ENCODE measurements around the gene USP35.

DNA sequence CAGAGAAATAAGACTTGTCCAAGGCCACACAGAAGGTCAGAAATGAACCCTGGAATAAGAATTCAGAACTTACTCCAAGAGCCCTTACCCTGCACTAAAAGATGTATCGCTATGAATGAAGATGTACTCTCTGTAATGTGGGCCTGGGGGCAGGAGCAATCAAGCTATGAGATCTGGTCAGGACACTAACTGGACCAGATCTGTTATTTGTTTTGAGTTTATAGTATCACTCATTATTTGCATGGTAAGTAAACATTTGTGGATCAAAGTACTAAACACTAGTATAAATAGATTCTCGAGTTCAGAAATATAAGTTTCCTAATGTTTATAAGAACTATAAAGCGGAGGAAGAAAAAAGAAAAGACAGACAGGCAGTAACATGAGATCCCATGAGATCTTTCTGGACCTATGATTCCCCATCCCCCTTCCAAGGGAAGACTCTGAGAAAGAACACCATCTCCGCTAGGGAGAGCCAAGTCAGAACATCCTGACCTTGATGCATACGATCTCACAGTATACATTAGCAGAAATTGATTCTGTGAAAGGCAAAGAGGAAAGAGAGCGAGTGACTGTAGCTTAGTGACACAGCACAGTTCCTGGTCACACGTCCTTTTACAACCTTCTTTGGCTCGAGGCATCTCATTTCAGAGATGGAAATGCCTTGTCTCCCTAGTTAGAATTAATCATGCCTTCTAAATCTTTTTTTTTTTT lies 71.2 kb downstream of the USP35 start:
- no peak for TF ChIP-seq CTCF (IDR thresholded peaks at IDR 0.05)
- no peak for TF ChIP-seq EZH2phosphoT487 (IDR thresholded peaks at IDR 0.05; ENCODE audit: borderline replicate concordance, low read depth)
- no peak for TF ChIP-seq CHD2 (IDR thresholded peaks at IDR 0.05; ENCODE audit: low read length, partially characterized antibody)
- TF ChIP-seq POLR2AphosphoS5 (IDR thresholded peaks at IDR 0.05; ENCODE audit: low read depth, low read length): no peak
- no peak for TF ChIP-seq GATA2 (CRISPR knock-in tag; IDR thresholded peaks at IDR 0.05)
- TF ChIP-seq JUND (IDR thresholded peaks at IDR 0.05): no peak
- TF ChIP-seq, protein P1, sequence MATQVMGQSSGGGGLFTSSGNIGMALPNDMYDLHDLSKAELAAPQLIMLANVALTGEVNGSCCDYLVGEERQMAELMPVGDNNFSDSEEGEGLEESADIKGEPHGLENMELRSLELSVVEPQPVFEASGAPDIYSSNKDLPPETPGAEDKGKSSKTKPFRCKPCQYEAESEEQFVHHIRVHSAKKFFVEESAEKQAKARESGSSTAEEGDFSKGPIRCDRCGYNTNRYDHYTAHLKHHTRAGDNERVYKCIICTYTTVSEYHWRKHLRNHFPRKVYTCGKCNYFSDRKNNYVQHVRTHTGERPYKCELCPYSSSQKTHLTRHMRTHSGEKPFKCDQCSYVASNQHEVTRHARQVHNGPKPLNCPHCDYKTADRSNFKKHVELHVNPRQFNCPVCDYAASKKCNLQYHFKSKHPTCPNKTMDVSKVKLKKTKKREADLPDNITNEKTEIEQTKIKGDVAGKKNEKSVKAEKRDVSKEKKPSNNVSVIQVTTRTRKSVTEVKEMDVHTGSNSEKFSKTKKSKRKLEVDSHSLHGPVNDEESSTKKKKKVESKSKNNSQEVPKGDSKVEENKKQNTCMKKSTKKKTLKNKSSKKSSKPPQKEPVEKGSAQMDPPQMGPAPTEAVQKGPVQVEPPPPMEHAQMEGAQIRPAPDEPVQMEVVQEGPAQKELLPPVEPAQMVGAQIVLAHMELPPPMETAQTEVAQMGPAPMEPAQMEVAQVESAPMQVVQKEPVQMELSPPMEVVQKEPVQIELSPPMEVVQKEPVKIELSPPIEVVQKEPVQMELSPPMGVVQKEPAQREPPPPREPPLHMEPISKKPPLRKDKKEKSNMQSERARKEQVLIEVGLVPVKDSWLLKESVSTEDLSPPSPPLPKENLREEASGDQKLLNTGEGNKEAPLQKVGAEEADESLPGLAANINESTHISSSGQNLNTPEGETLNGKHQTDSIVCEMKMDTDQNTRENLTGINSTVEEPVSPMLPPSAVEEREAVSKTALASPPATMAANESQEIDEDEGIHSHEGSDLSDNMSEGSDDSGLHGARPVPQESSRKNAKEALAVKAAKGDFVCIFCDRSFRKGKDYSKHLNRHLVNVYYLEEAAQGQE (IDR thresholded peaks at IDR 0.05; ENCODE audit: low read depth, low read length): no peak
- no peak for TF ChIP-seq TCF12 (IDR thresholded peaks at IDR 0.05)
- TF ChIP-seq MEF2A (IDR thresholded peaks at IDR 0.05; ENCODE audit: borderline replicate concordance, low read depth): no peak

Measured in SK-N-SH (cell line).